AG08396 (cell line): ENCODE data around the gene RBP5.

Source experiments
- DNase-seq: peaks from one replicate; pipeline ENCODE4 v3.0.0; 2012; ENCODE audit warnings: low spot score, mixed read lengths

The RBP5 gene

GRCh38 chr12:7145671-7146070, 17.0 kb upstream of the RBP5 start:
- no peak for DNase-seq

DNA sequence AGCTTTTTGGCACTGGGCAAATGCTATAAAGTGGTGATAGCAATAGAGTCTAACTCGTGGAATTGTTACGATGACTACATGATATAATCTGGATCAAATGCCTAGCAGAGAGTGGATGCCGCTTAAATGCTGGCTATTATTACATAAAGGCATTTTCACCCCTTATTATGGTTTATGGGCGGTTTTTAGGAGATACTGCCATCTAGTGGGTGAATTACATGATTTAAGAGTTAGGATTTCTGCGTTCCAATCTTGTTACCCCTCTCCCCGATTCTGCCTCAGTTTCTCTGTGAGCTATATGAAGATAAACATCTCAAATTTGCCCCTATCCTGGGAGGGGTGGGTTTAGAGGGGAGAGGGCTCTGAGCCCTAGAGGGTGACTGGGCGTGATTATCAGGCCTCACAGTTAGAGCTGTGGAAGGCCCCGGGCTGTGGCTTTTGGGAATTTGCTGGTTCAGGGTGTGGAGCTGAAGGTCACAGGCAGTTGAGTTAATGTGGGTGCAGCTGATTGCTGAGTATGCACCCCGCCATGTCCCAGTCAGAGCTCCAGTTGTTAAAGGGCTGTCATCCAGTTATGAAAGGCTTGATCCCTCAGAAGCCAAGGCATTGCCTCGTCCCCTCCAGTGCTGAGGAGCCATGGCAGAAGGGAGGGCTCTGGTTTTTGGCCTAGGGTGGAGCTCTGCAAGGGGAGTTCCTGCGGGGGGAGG, 15.9 kb upstream of the RBP5 start:
- DNase-seq = peak; percentile 54

DNA sequence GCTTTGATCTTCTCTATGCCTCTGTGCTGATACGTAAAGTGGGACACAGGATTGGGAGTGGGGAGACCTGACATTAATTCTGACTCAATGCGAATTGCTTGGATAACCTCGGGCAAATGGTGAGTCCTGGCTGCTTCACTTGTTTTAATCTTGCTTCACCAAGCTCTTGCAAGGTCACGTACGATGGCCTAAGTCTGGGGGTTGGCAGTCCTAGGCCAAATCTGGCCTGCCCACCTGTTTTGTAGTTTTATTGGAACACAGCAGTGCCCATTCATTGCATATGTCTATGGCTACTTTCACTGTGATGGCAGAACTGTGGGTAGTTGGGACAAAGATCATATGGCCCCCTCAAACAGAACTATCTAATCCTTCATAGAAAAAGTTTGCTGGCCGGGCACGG, 14.9 kb upstream of the RBP5 start:
- DNase-seq = no peak

GRCh38 chr12:7142809-7143465, 14.2 kb upstream of the RBP5 start:
- DNase-seq = no peak

DNA sequence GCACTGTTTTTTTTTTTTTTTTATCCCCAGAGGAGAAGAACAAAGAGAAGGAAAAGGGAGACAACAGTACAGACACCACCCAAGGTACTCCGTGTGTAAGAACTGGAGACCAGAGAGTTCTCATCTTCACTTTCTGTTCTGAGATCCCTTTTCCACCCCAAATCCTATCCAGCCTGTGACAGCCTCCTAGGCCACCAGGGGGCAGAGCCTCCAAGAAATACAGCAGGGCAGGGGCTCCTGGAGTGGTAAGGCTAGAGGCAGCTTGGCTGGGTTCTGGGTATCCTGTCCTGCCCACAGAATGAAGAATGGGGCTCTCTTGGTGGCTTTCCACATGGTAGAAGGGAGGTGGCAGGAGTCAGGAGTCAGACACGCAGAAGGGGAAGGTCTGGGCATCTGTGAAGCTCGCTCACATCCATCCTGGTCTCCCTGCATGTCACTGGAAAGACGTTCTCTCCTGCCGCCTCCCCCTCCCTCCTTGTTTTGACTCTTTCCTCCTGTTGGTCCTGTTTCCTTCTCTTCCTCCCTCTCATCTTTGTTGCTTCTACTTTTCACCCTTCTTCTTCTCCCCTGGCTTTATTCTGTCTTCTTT, 13.5 kb upstream of the RBP5 start:
- peak; percentile 75 for DNase-seq

DNA sequence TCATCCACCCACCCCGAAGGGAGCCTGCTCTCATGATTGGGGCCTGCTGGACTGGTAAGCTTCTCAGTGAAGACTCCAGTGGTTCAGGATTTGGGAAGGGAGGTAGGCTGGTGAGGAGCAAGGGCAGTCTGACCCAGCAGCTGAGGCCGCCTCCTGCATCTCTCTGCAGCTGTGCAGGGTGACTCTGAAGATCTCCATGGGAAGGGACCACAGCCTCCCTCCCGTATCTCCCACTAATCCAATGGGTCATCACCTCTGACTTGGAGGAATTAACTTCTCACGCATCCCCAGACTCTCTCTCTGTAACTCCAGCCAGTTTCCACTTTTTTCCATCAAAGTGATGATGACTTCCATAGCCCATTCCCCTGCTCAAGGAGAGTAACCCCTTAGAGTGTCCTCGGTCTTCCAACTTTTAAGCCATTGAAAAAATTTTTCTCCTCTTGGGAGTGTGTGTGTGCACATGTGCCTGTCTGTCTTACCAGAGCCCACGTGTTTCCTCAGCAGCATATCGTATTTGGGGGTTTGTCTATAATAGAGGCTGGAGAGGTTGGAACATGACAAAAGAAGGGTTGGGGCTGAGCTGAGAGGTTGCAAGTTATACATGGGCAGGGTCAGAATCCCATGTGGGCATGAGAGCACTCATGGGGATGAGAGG, 12.8 kb upstream of the RBP5 start:
- DNase-seq = no peak

- DNase-seq = no peak
Measured at GRCh38 chr12:7139200-7139599, 10.5 kb upstream of the RBP5 start.

- no peak for DNase-seq
Measured at GRCh38 chr12:7137908-7138307, 9.2 kb upstream of the RBP5 start.

DNA sequence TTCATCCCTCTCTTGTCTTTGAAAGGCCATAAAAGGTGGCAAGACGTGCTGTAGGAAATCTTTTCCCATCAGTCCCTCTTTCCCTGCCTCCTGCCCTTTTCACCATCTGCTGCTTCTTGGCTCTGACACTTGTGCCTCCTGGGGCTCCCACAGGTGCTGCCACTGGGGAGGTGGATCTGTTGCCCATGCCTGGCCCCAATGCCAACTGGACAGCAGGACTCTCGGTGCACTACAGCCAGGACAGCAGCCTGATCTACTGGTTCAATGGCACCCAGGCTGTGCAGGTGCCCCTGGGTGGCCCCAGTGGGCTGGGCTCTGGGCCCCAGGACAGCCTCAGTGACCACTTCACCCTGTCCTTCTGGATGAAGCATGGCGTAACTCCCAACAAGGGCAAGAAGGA, 8.0 kb upstream of the RBP5 start:
- no peak for DNase-seq

GRCh38 chr12:7136071-7136470, 7.4 kb upstream of the RBP5 start:
- no peak for DNase-seq

- no peak for DNase-seq
Measured at GRCh38 chr12:7134396-7135166, 5.9 kb upstream of the RBP5 start.

- no peak for DNase-seq
Measured at GRCh38 chr12:7131502-7131866, 2.8 kb upstream of the RBP5 start.

GRCh38 chr12:7130701-7131501, 2.2 kb upstream of the RBP5 start:
- peak; percentile 63 for DNase-seq

DNA sequence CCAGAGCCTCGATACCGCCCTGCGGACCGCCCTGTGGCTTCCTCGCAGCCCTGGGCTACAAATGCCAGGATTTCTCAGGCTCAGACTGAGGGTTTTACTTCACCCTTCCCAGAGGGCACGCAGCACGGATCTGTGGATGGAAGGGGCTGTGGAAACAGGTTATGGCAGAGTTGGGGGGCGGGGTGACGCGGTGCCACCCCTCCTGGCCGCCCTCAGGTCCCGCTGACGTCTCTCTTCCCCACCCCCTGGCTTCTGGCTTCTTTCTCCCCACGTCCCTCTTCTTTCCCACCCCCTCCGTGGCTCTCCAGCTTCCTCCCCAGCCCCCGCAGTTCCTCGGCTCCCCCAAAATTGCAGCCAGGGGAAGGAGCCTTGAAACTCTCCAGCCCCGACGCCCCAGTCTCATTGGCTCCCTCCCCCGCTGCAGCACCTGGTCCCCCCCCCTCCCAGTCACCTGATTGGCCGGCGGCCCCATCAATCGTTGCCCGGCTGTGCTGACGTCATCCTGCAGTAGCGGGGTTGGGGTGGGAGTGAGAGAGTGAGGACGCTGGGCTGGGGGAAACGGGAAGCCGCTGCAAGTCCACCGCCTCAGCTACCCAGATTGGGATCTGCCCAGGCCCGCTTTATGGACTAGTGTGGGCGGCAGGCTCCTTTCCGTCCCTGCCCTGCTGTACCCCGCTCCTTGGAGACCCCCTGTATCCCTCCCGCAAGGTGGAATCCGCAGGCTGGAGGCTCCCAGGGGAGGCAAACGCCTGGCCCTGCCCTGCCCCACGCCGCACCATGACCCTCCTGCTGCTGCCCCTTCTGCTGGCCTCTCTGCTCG, 1.4 kb upstream of the RBP5 start, which contains the start of gene CLSTN3:
CLSTN3 (plus strand) TSS at position 500 of the 820 bp plus-strand sequence; CDS start at position 778, 278 bp downstream.
- DNase-seq = peak; percentile 98

- no peak for DNase-seq
Measured at GRCh38 chr12:7129287-7129871, 690 bp upstream of the RBP5 start.

DNA sequence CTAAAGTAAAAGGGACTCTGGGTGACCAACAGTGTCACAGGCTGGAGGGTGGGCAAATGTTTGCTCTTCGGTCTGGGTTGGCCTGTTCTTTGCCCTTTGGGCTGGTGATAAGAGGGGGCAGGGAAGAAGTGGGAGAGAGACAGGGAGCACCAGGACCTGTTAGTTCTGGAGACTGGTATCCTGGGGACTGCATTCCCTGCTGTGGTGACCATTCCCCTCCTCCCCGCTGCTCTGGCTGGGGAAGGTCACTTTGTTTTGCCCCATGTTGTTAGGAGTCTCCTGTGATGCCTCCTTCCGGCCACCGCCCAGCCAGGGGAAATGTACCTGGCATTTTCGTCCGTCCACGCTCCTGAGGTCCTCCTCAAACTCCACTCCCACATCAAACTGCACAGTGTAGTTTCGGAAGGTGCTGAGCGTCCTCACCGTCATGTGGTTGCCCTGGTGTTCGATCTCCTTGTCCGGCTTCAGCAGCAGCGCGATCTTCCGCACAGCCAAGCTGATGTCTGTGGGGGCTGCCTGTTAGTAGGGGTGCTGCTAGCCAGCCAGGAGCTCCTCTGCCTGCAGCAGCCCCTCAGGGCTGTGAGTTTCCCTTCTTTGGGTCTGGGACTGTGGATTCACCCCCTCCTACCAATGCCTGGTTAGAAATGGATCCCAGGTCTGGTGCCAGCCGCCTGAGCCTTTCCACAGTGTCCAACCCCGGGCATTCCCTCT, 618 bp downstream of the RBP5 start:
- no peak for DNase-seq

DNA sequence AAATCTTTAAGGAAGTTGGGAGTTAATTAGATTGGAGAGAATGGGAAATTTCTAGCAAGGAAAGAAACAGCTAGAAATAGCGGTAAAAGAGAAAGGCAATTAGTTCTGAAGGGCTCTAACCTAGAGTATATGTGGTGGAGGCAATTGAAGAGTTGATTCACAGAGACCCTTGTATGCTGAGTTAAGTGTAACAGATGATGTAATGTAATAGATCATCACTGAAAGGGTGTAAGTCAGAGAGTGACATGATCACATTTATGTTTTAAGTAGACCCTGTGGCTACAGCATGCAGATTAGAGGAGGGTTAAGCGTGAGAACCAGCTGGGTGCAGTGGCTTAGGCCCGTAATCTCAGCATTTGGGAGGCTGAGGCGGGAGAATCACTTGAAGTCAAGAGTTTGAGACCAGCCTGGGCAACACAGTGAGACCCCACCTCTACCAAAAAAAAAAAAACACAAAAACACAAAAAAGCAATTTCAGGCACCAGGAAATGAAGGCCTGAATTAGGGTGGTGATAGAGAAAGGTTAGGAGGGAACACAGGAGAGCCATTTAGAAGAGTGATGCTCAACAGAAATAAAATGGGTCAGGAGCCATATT, 3.0 kb downstream of the RBP5 start:
- DNase-seq = no peak

DNA sequence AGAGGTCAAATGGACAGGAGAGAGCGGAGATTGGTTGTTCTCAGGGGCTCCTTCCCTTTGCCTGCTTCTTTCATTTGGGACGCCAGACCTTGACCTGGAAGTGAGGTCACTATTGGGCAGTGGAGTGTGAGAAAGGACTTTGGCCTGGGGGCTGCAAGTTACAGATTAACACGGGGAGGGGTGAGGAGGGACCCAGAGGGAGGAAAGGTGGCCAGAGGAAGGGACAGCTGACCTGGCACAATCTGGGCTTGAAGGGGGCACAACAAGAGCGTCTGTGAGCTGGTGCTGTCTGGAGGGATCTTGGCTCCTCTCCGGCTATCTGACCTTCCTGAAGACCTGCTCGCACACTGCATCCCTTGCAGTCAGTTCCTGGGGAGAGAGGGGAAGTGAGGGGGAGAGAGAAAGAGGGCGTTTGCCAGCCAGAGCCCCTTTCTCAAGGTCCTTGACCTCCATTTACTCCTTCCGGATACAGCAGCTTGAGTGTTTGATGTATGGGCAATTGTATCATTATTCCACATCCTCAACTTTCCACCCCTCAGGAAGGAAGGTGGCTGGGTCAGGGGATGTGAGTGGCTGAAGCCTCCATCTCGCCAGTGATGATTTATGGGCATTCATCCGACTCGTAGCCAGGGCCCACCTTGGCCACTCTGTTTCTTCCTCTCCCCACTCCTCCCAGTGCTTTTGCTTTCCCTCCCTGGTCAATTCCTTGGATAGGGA, 4.7 kb downstream of the RBP5 start:
- no peak for DNase-seq
